Caco-2 (cell line): ENCODE results near the gene TAF6. TPM values are rescaled to one million over a fixed set of nuclear protein-coding genes. Genes with fewer than 3 reads are reported as not detected.

Experiments
- BruUV-seq: library from RNA; stranded (reverse); fragments of 400-500 nt; replicated peaks from 2 replicates; lab custom pipeline; 2021; lab: Mats Ljungman, UMichigan
- CTCF ChIA-PET: fragments of 300-600 bp; sonication (Branson Sonifier 250); formaldehyde crosslinking; loops from one replicate; lab custom pipeline; 2022; ENCODE audit warnings: antibody characterized with exemption; lab: Charles Lee
- POLR2A ChIA-PET: fragments of 300-600 bp; sonication (Branson Sonifier 250); formaldehyde crosslinking; loops from one replicate; lab custom pipeline; 2022; ENCODE audit warnings: antibody characterized with exemption; lab: Charles Lee
- DNase-seq, 2 experiments: peaks; one replicate each; pipeline versions ENCODE4 v3.0.0 to v3.0.0-alpha.2; 2020 to 2022
- H3K27me3 ChIP-seq: replicated peaks from 2 replicates; pipeline ENCODE4 v1.6.0; 2011; ENCODE audit warnings: low read length; ENCODE audit not compliant: control insufficient read depth, insufficient read depth
- H3K36me3 ChIP-seq: 2 replicates; pipeline ENCODE4 v1.5.1; 2011; ENCODE audit warnings: low read length; ENCODE audit not compliant: control insufficient read depth, insufficient read depth
- H3K4me1 ChIP-seq: fragments of 250-450 bp; sonication (Bioruptor Pico); 2 replicates; pipeline ENCODE4 v1.5.1; 2020; ENCODE audit warnings: mild to moderate bottlenecking
- H3K4me3 ChIP-seq: 2 replicates; pipeline ENCODE4 v1.5.1; 2011; ENCODE audit warnings: low read depth, mild to moderate bottlenecking, control low read depth, low read length
- H3K9me3 ChIP-seq: fragments of 250-450 bp; sonication (Bioruptor Pico); 2 replicates; pipeline ENCODE4 v1.5.1; 2020; ENCODE audit warnings: mild to moderate bottlenecking, moderate library complexity
- H3K27ac Mint-ChIP-seq: one replicate; pipeline ENCODE4 v1.8.0; 2022; ENCODE audit warnings: mixed read lengths; ENCODE audit not compliant: unreplicated experiment
- H3K27me3 Mint-ChIP-seq: one replicate; pipeline ENCODE4 v1.8.0; 2022; ENCODE audit warnings: mixed read lengths; ENCODE audit not compliant: insufficient read depth, unreplicated experiment
- H3K36me3 Mint-ChIP-seq: one replicate; pipeline ENCODE4 v1.8.0; 2022; ENCODE audit warnings: mild to moderate bottlenecking, mixed read lengths; ENCODE audit not compliant: insufficient read depth, unreplicated experiment
- H3K4me1 Mint-ChIP-seq: one replicate; pipeline ENCODE4 v1.8.0; 2022; ENCODE audit warnings: low read depth, mixed read lengths; ENCODE audit not compliant: unreplicated experiment
- H3K4me3 Mint-ChIP-seq: one replicate; pipeline ENCODE4 v1.8.0; 2022; ENCODE audit warnings: mild to moderate bottlenecking, moderate library complexity, mixed read lengths; ENCODE audit not compliant: unreplicated experiment
- H3K9me3 Mint-ChIP-seq: one replicate; pipeline ENCODE4 v1.8.0; 2022; ENCODE audit warnings: mixed read lengths; ENCODE audit not compliant: unreplicated experiment
- CTCF ChIP-seq, 2 experiments: fragments of 200-600 bp in 1 of 2; IDR thresholded peaks; 1 replicate in 1 of 2; 2 replicates in 1 of 2; pipeline versions ENCODE4 v1.5.1 to v1.8.0; 2011 to 2022; ENCODE audit warnings: antibody characterized with exemption in 1 of 2, control low read depth in 1 of 2, inconsistent platforms in 1 of 2, low read depth in 1 of 2, low read length in 1 of 2, mild to moderate bottlenecking in 1 of 2, moderate library complexity in 1 of 2; ENCODE audit not compliant: insufficient read depth in 1 of 2, severe bottlenecking in 1 of 2, unreplicated experiment in 1 of 2
- intact Hi-C: fragments of 100-400 bp; cut with micrococcal nuclease; formaldehyde crosslinking; loops from one replicate; pipeline ENCODE4 v1.10.0; 2022; ENCODE audit not compliant: unreplicated experiment
- total RNA-seq: library from RNA; stranded (reverse); gene quantifications from 2 replicates; pipeline ENCODE4 v1.2.3, GENCODE V29; 2022

TAF6 gene
- total RNA-seq, 1 experiment from 2014 or later = 81.2 TPM

GRCh38 chr7:100126239-100126930 lies 7.2 kb upstream of the TAF6 start:
- no peaks in the 10 kb centered on the region for H3K9me3 Mint-ChIP-seq
- ChIA-PET POLR2A (interaction anchor here (0.6 to 2.1 kb wide), 4 partner anchors 22 to 122 kb away, joined by 3 to 23 read pairs (median 4); partner anchors contain the start of genes AP4M1, LAMTOR4 and MCM7), CTCF (no interaction called here)
- peak overlapping the region; percentile 99 for H3K27ac Mint-ChIP-seq
- Histone ChIP-seq H3K9me3 (no peaks in the 10 kb centered on the region), H3K4me3 (peak overlapping the region; percentile 95), H3K4me1 (peaks cover 20% of the 10 kb centered on the region), H3K36me3 (no peaks in the 10 kb centered on the region), H3K27me3 (no peaks in the 10 kb centered on the region)
- peaks cover 23% of the 10 kb centered on the region for H3K36me3 Mint-ChIP-seq
- intact Hi-C loops = no loop called here
- peaks cover 17% of the 10 kb centered on the region for H3K4me1 Mint-ChIP-seq
- TSS peak; percentile 79 for BruUV-seq
- H3K4me3 Mint-ChIP-seq = peak overlapping the region; percentile 99
- H3K27me3 Mint-ChIP-seq = no peaks in the 10 kb centered on the region
- no peak for DNase-seq
- no peak for TF ChIP-seq CTCF (IDR thresholded peaks at IDR 0.05; ENCODE audit: insufficient read depth in 1 of 2, low read depth in 1 of 2, low read length in 1 of 2, severe bottlenecking in 1 of 2, unreplicated experiment in 1 of 2)

GRCh38 chr7:100124301-100125230 lies 5.4 kb upstream of the TAF6 start:
- H3K4me3 Mint-ChIP-seq = peak overlapping the region; percentile 37
- no peak for DNase-seq
- H3K36me3 Mint-ChIP-seq = peaks cover 23% of the 10 kb centered on the region
- no peaks in the 10 kb centered on the region for H3K9me3 Mint-ChIP-seq
- ChIA-PET CTCF (no interaction called here), POLR2A (interaction anchor here (0.6 to 0.9 kb wide), 3 partner anchors 23 to 84 kb away, joined by 3 to 4 read pairs (median 3); partner anchors contain the start of genes AP4M1, LAMTOR4 and MCM7)
- H3K27me3 Mint-ChIP-seq = no peaks in the 10 kb centered on the region
- no peak overlapping the region for H3K27ac Mint-ChIP-seq
- H3K4me1 Mint-ChIP-seq = peaks cover 22% of the 10 kb centered on the region
- no peaks in the 10 kb centered on the region for H3K27me3 ChIP-seq
- H3K4me1 ChIP-seq = peaks cover 26% of the 10 kb centered on the region
- no TSS peak for BruUV-seq
- intact Hi-C loops = loop anchor here (1.0 kb wide), 1 partner anchor 23 kb away; the partner anchor contains the start of genes AP4M1 and MCM7
- TF ChIP-seq CTCF (IDR thresholded peaks at IDR 0.05; ENCODE audit: insufficient read depth in 1 of 2, low read depth in 1 of 2, low read length in 1 of 2, severe bottlenecking in 1 of 2, unreplicated experiment in 1 of 2) = no peak
- no peaks in the 10 kb centered on the region for H3K9me3 ChIP-seq
- H3K36me3 ChIP-seq = no peaks in the 10 kb centered on the region
- H3K4me3 ChIP-seq = no peak overlapping the region

- peaks cover 22% of the 10 kb centered on the region for H3K4me1 Mint-ChIP-seq
- no peak overlapping the region for H3K4me3 ChIP-seq
- TF ChIP-seq CTCF (IDR thresholded peaks at IDR 0.05; ENCODE audit: insufficient read depth in 1 of 2, low read depth in 1 of 2, low read length in 1 of 2, severe bottlenecking in 1 of 2, unreplicated experiment in 1 of 2) = no peak
- peaks cover 35% of the 10 kb centered on the region for H3K36me3 Mint-ChIP-seq
- H3K9me3 Mint-ChIP-seq = no peaks in the 10 kb centered on the region
- intact Hi-C loops = no loop called here
- ChIA-PET POLR2A (no interaction called here), CTCF (no interaction called here)
- no peak for DNase-seq
- no peak overlapping the region for H3K27ac Mint-ChIP-seq
- no peaks in the 10 kb centered on the region for H3K9me3 ChIP-seq
- H3K27me3 ChIP-seq = no peaks in the 10 kb centered on the region
- no peaks in the 10 kb centered on the region for H3K36me3 ChIP-seq
- H3K27me3 Mint-ChIP-seq = no peaks in the 10 kb centered on the region
- peaks cover 19% of the 10 kb centered on the region for H3K4me1 ChIP-seq
- no TSS peak for BruUV-seq
- no peak overlapping the region for H3K4me3 Mint-ChIP-seq
These were observed 3.4 kb upstream of the TAF6 start for GRCh38 chr7:100122568-100122967.
